H9 (cell line): ENCODE results near the gene OR10J5. TPM values are rescaled to one million over a fixed set of nuclear protein-coding genes. Genes with fewer than 3 reads are reported as not detected.

Experiments
- DNase-seq: peaks from one replicate; pipeline ENCODE4 v3.0.0-alpha.2; 2017
- H2AFZ ChIP-seq: one replicate; pipeline ENCODE4 v1.6.1; 2013; ENCODE audit warnings: mild to moderate bottlenecking, low read length, control low read depth, moderate library complexity
- H2AK5ac ChIP-seq: 2 replicates; pipeline ENCODE4 v1.6.1; 2013; ENCODE audit warnings: low read length, control low read depth, mixed read lengths; ENCODE audit not compliant: insufficient read length
- H2BK120ac ChIP-seq: one replicate; pipeline ENCODE4 v1.6.1; 2013; ENCODE audit warnings: low read depth, mild to moderate bottlenecking, low read length, control low read depth, inconsistent platforms; ENCODE audit not compliant: poor library complexity, severe bottlenecking
- H2BK12ac ChIP-seq: 2 replicates; pipeline ENCODE4 v1.6.1; 2013; ENCODE audit warnings: low read length, control low read depth, mixed read lengths, low read depth; ENCODE audit not compliant: insufficient read length
- H2BK15ac ChIP-seq: 2 replicates; pipeline ENCODE4 v1.6.1; 2013; ENCODE audit warnings: low read depth, low read length, control low read depth
- H2BK20ac ChIP-seq: one replicate; pipeline ENCODE4 v1.6.1; 2013; ENCODE audit warnings: low read depth, mild to moderate bottlenecking, low read length, control low read depth, inconsistent platforms; ENCODE audit not compliant: poor library complexity, severe bottlenecking
- H2BK5ac ChIP-seq: 2 replicates; pipeline ENCODE4 v1.6.1; 2013; ENCODE audit warnings: low read length, control low read depth, mixed read lengths; ENCODE audit not compliant: insufficient read length
- H3K14ac ChIP-seq: 2 replicates; pipeline ENCODE4 v1.6.1; 2013; ENCODE audit warnings: low read length, control low read depth; ENCODE audit not compliant: insufficient read depth
- H3K18ac ChIP-seq: 2 replicates; pipeline ENCODE4 v1.6.1; 2013; ENCODE audit warnings: low read depth, mild to moderate bottlenecking, mixed read lengths, low read length, control low read depth; ENCODE audit not compliant: insufficient read length
- H3K23ac ChIP-seq: 2 replicates; pipeline ENCODE4 v1.6.1; 2013; ENCODE audit warnings: low read length, control low read depth, mixed read lengths, low read depth; ENCODE audit not compliant: insufficient read length
- H3K23me2 ChIP-seq: 2 replicates; pipeline ENCODE4 v1.6.1; 2013; ENCODE audit warnings: low read depth, mild to moderate bottlenecking, mixed read lengths, low read length, control low read depth; ENCODE audit not compliant: insufficient read length, poor library complexity, severe bottlenecking
- H3K27ac ChIP-seq: 2 replicates; pipeline ENCODE4 v1.5.1; 2013; ENCODE audit warnings: low read length, control low read depth, mixed read lengths, low read depth; ENCODE audit not compliant: insufficient read length
- H3K27me3 ChIP-seq: 2 replicates; pipeline ENCODE4 v1.6.1; 2013; ENCODE audit warnings: low read length, control low read depth, inconsistent platforms; ENCODE audit not compliant: insufficient read depth
- H3K4ac ChIP-seq: 2 replicates; pipeline ENCODE4 v1.6.1; 2013; ENCODE audit warnings: low read depth, mild to moderate bottlenecking, control low read depth, inconsistent platforms, low read length, moderate library complexity
- H3K4me1 ChIP-seq: 2 replicates; pipeline ENCODE4 v1.6.1; 2013; ENCODE audit warnings: low read length, control low read depth, inconsistent platforms; ENCODE audit not compliant: insufficient read depth
- H3K4me2 ChIP-seq: 2 replicates; pipeline ENCODE4 v1.6.1; 2013; ENCODE audit warnings: low read length, control low read depth, mixed read lengths; ENCODE audit not compliant: insufficient read length, insufficient read depth
- H3K56ac ChIP-seq: 2 replicates; pipeline ENCODE4 v1.6.1; 2013; ENCODE audit warnings: low read depth, mild to moderate bottlenecking, mixed read lengths, low read length, control low read depth; ENCODE audit not compliant: insufficient read length
- H3K79me1 ChIP-seq: 2 replicates; pipeline ENCODE4 v1.6.1; 2013; ENCODE audit warnings: low read depth, mild to moderate bottlenecking, moderate library complexity, low read length, control low read depth, inconsistent platforms; ENCODE audit not compliant: insufficient read depth, poor library complexity, severe bottlenecking
- H3K79me2 ChIP-seq: 2 replicates; pipeline ENCODE4 v1.6.1; 2013; ENCODE audit warnings: low read length, control low read depth, inconsistent platforms; ENCODE audit not compliant: insufficient read depth
- H3K9ac ChIP-seq: 2 replicates; pipeline ENCODE4 v1.6.1; 2013; ENCODE audit warnings: low read length, control low read depth, mixed read lengths; ENCODE audit not compliant: insufficient read length; ENCODE audit errors: extremely low read depth
- H3K9me3 ChIP-seq: one replicate; pipeline ENCODE4 v1.6.1; 2013; ENCODE audit warnings: low read depth, low read length, inconsistent platforms; ENCODE audit not compliant: control insufficient read depth
- H3T11ph ChIP-seq: one replicate; pipeline ENCODE4 v1.6.1; 2013; ENCODE audit warnings: mild to moderate bottlenecking, low read length, control low read depth, inconsistent platforms
- H4K20me1 ChIP-seq: one replicate; pipeline ENCODE4 v1.6.1; 2013; ENCODE audit not compliant: control insufficient read depth, insufficient read length, insufficient read depth
- H4K5ac ChIP-seq: 2 replicates; pipeline ENCODE4 v1.6.1; 2013; ENCODE audit warnings: low read depth, mild to moderate bottlenecking, mixed read lengths, low read length, control low read depth; ENCODE audit not compliant: insufficient read length
- H4K8ac ChIP-seq: replicated peaks from 2 replicates; pipeline ENCODE4 v1.6.1; 2013; ENCODE audit warnings: low read length, control low read depth, mixed read lengths, low read depth; ENCODE audit not compliant: insufficient read length
- H4K91ac ChIP-seq: 2 replicates; pipeline ENCODE4 v1.6.1; 2013; ENCODE audit warnings: low read depth, mild to moderate bottlenecking, moderate library complexity, mixed read lengths, low read length, control low read depth; ENCODE audit not compliant: insufficient read length
- H3K27ac Mint-ChIP-seq, 3 experiments: 2 replicates in 2 of 3; 3 replicates in 1 of 3; pipeline ENCODE4 v1.8.0; 2020 to 2021; ENCODE audit warnings: mixed read lengths in 3 of 3, mild to moderate bottlenecking in 1 of 3, moderate library complexity in 1 of 3
- H3K27me3 Mint-ChIP-seq: 2 replicates; pipeline ENCODE4 v1.8.0; 2021; ENCODE audit warnings: low read depth, mild to moderate bottlenecking, moderate library complexity, mixed read lengths
- H3K36me3 Mint-ChIP-seq, 3 experiments: 2 replicates in 2 of 3; 3 replicates in 1 of 3; pipeline ENCODE4 v1.8.0; 2020 to 2021; ENCODE audit warnings: low read depth in 3 of 3, mixed read lengths in 3 of 3; ENCODE audit not compliant: insufficient read depth in 1 of 3
- H3K4me1 Mint-ChIP-seq, 2 experiments: 2 replicates each; pipeline ENCODE4 v1.8.0; 2020; ENCODE audit warnings: mixed read lengths in 2 of 2
- H3K4me3 Mint-ChIP-seq, 2 experiments: 2 replicates in 1 of 2; 3 replicates in 1 of 2; pipeline ENCODE4 v1.8.0; 2020 to 2021; ENCODE audit warnings: mild to moderate bottlenecking in 2 of 2, mixed read lengths in 2 of 2, moderate library complexity in 1 of 2
- H3K9me3 Mint-ChIP-seq, 2 experiments: 2 replicates in 1 of 2; 3 replicates in 1 of 2; pipeline ENCODE4 v1.8.0; 2020; ENCODE audit warnings: mild to moderate bottlenecking in 2 of 2, mixed read lengths in 2 of 2, moderate library complexity in 1 of 2
- WGBS: extraction: QIAGEN DNeasy Blood & Tissue Kit; methylation state at CpG from one replicate; pipeline ENCODE4 v1.1.7; 2013; ENCODE audit warnings: missing lambda C conversion rate, low lambda C conversion rate, mixed read lengths; ENCODE audit not compliant: insufficient read length; ENCODE audit errors: extremely low coverage; 5-methylcytosine and 5-hydroxymethylcytosine counted together
- total RNA-seq: library from RNA; stranded (reverse); gene quantifications from 2 replicates; pipeline ENCODE4 v1.2.1, GENCODE V29; 2021
- TF ChIP-seq, protein P1 (sequence below): fragments of 200-600 bp; sonication (generic); conservative IDR thresholded peaks from 3 replicates; pipeline ENCODE4 v1.8.0; 2021; ENCODE audit warnings: antibody characterized with exemption, mild to moderate bottlenecking

OR10J5 gene
- total RNA-seq, 1 experiment from 2014 or later: not detected

DNA sequence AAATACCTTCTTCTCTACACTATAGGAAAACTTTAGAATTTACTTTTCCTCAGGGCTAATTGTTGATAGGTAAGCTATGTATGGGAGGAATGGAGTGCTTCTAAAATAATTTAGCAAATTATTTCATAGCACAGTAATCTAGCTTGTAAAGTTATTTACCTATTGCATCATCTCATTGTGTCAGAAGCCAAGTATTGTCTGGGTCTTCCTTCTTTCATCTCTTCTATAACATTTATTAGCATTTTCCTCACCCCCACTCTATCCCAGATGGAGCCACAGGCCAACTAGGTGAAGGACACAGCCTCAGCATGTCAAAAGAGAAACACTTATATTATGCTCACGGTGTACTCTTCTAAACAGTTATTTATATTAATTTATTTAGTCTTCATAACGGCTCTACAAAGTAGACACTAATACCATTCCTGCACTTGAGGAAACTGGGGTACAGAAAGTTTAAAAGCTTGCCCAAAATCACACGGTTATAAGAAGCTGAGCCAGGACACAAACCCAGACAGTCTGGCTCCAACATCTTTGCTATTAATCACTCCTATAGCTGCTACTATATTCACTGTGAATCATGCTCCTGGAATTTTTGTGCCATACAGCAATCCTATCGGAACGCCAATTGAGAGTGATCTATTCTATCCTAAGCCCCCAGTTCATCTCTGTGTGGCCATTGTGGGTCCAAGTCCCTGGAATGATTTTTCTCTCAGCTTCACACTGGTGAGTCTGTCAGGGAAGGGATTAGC is 43.1 kb downstream of the OR10J5 start:
- Histone ChIP-seq H4K91ac (no peak overlapping the region), H2BK20ac (no peak overlapping the region), H3K79me1 (no peaks in the 10 kb centered on the region), H3K9ac (no peak overlapping the region), H4K5ac (no peak overlapping the region), H3K18ac (no peak overlapping the region), H3K14ac (no peak overlapping the region), H3K27ac (no peak overlapping the region), H3K23ac (no peak overlapping the region), H2BK5ac (no peak overlapping the region), H3K27me3 (no peaks in the 10 kb centered on the region), H4K20me1 (no peaks in the 10 kb centered on the region), H4K8ac (no peak overlapping the region), H3K4me1 (no peaks in the 10 kb centered on the region), H2BK120ac (no peak overlapping the region), H3K4ac (no peak overlapping the region), H2AK5ac (no peak overlapping the region), H3T11ph (no peak overlapping the region), H2AFZ (no peak overlapping the region), H3K56ac (no peak overlapping the region), H3K4me2 (no peak overlapping the region), H2BK15ac (no peak overlapping the region), H3K23me2 (no peaks in the 10 kb centered on the region), H2BK12ac (no peak overlapping the region), H3K79me2 (no peaks in the 10 kb centered on the region), H3K9me3 (no peaks in the 10 kb centered on the region)
- Mint-ChIP-seq H3K27ac (no peak overlapping the region), H3K36me3 (peaks cover 0 to 13% (median 0%) of the 10 kb centered on the region in 3 experiments; a peak in 3 of 7 replicates), H3K4me1 (no peaks in the 10 kb centered on the region), H3K9me3 (peaks cover 3 to 64% of the 10 kb centered on the region in 2 experiments; a peak in 4 of 5 replicates), H3K4me3 (no peak overlapping the region), H3K27me3 (no peaks in the 10 kb centered on the region)
- TF ChIP-seq, protein P1, sequence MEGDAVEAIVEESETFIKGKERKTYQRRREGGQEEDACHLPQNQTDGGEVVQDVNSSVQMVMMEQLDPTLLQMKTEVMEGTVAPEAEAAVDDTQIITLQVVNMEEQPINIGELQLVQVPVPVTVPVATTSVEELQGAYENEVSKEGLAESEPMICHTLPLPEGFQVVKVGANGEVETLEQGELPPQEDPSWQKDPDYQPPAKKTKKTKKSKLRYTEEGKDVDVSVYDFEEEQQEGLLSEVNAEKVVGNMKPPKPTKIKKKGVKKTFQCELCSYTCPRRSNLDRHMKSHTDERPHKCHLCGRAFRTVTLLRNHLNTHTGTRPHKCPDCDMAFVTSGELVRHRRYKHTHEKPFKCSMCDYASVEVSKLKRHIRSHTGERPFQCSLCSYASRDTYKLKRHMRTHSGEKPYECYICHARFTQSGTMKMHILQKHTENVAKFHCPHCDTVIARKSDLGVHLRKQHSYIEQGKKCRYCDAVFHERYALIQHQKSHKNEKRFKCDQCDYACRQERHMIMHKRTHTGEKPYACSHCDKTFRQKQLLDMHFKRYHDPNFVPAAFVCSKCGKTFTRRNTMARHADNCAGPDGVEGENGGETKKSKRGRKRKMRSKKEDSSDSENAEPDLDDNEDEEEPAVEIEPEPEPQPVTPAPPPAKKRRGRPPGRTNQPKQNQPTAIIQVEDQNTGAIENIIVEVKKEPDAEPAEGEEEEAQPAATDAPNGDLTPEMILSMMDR: no peak
- no peak for DNase-seq
- no CpG with 5 or more reads among the region's 5 CpGs for WGBS

Other genes with a start within 250 kb of the OR10J5 start
- not detected in 2 replicates for gene FCER1A, start 233.7 kb downstream of the OR10J5 start, total RNA-seq
- not detected in 2 replicates for gene OR10J4, start 103.8 kb downstream of the OR10J5 start, total RNA-seq
- not detected in 2 replicates for gene OR10J1, start 96.3 kb downstream of the OR10J5 start, total RNA-seq
- gene APCS, start 51.8 kb upstream of the OR10J5 start, total RNA-seq: not detected in 2 replicates
- gene CRP, start 178.6 kb upstream of the OR10J5 start, total RNA-seq: not detected in 2 replicates
- 25.0 and 27.3 TPM in 2 replicates for gene DUSP23, start 245.0 kb upstream of the OR10J5 start, total RNA-seq